Neuron (in vitro differentiated cells): Measurements from ENCODE around the gene SAC3D1.

Source experiments
- H2AFZ ChIP-seq: one replicate; pipeline ENCODE4 v1.6.1; 2013; ENCODE audit warnings: low read depth, mild to moderate bottlenecking, inconsistent platforms, low read length, moderate library complexity
- H3K27me3 ChIP-seq: one replicate; pipeline ENCODE4 v1.6.1; 2013; ENCODE audit warnings: low read length; ENCODE audit not compliant: insufficient read depth
- H3K36me3 ChIP-seq: one replicate; pipeline ENCODE4 v1.6.1; 2013; ENCODE audit warnings: low read length; ENCODE audit not compliant: insufficient read depth
- H3K4me1 ChIP-seq: one replicate; pipeline ENCODE4 v1.6.1; 2013; ENCODE audit warnings: low read length; ENCODE audit not compliant: insufficient read depth
- H3K4me3 ChIP-seq: 2 replicates; pipeline ENCODE4 v1.5.1; 2013; ENCODE audit warnings: mild to moderate bottlenecking, low read length, moderate library complexity
- H3K9me3 ChIP-seq: one replicate; pipeline ENCODE4 v1.6.1; 2013; ENCODE audit warnings: low read length

The SAC3D1 gene

GRCh38 chr11:65057526-65057925 lies 16.5 kb downstream of the SAC3D1 start:
- peaks cover 8% of the 10 kb centered on the region for H3K27me3 ChIP-seq
- no peaks in the 10 kb centered on the region for H3K9me3 ChIP-seq
- H2AFZ ChIP-seq: no peak overlapping the region
- H3K4me3 ChIP-seq: no peak overlapping the region
- H3K4me1 ChIP-seq: no peaks in the 10 kb centered on the region
- H3K36me3 ChIP-seq: no peaks in the 10 kb centered on the region

DNA sequence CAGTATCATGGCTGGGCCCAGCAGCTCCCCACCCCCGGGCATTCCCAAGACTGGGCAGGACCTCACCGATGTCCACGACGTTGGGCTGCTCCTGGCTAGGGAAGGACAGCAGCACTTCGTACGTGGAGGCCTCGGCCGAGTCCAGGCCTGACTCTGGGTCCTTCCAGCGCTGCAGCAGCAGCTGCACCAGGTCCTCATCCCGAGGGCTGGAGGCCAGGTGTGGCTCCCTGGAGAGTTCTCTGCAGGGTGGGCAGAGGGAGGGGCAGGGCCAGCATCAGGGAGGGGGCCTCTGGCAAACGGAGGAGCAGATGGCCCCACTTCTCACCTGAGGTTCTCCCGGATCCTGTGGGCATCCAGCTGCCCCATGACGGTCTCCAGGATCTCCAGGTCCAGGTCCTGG lies 17.0 kb downstream of the SAC3D1 start:
- H3K36me3 ChIP-seq: no peaks in the 10 kb centered on the region
- no peaks in the 10 kb centered on the region for H3K4me1 ChIP-seq
- H3K27me3 ChIP-seq: peaks cover 6% of the 10 kb centered on the region
- H2AFZ ChIP-seq: no peak overlapping the region
- no peak overlapping the region for H3K4me3 ChIP-seq
- H3K9me3 ChIP-seq: no peaks in the 10 kb centered on the region

- H3K9me3 ChIP-seq: no peaks in the 10 kb centered on the region
- H3K4me1 ChIP-seq: no peaks in the 10 kb centered on the region
- no peak within 1 kb of the TSS for H3K4me3 ChIP-seq
These were observed 17.5 kb downstream of the SAC3D1 start, which contains the start of gene NAALADL1 for GRCh38 chr11:65058419-65059054. Gene NAALADL1 (minus strand): TSS chr11:65058553. CDS start chr11:65058521, 32 bp downstream.

GRCh38 chr11:65059523-65059922 lies 18.5 kb downstream of the SAC3D1 start:
- H3K4me1 ChIP-seq: no peaks in the 10 kb centered on the region
- no peak overlapping the region for H3K4me3 ChIP-seq
- H3K36me3 ChIP-seq: no peaks in the 10 kb centered on the region
- no peaks in the 10 kb centered on the region for H3K27me3 ChIP-seq
- H3K9me3 ChIP-seq: no peaks in the 10 kb centered on the region
- no peak overlapping the region for H2AFZ ChIP-seq

More at GRCh38 chr11:65058419-65059054, 17.5 kb downstream of the SAC3D1 start, which contains the start of gene NAALADL1:
- H3K36me3 ChIP-seq: no peaks in the 10 kb centered on the region
- no peak within 1 kb of the TSS for H2AFZ ChIP-seq
- H3K27me3 ChIP-seq: peaks cover 2% of the 10 kb centered on the region

- no peaks in the 10 kb centered on the region for H3K36me3 ChIP-seq
- no peaks in the 10 kb centered on the region for H3K4me1 ChIP-seq
- no peak overlapping the region for H2AFZ ChIP-seq
- no peaks in the 10 kb centered on the region for H3K27me3 ChIP-seq
- no peaks in the 10 kb centered on the region for H3K9me3 ChIP-seq
- H3K4me3 ChIP-seq: no peak overlapping the region
These were observed 19.2 kb downstream of the SAC3D1 start for GRCh38 chr11:65059959-65060824.

GRCh38 chr11:65060913-65061408 lies 20.0 kb downstream of the SAC3D1 start:
- H3K27me3 ChIP-seq: no peaks in the 10 kb centered on the region

GRCh38 chr11:65063532-65063931 lies 22.5 kb downstream of the SAC3D1 start:
- Histone ChIP-seq H3K36me3 (no peaks in the 10 kb centered on the region), H3K27me3 (no peaks in the 10 kb centered on the region), H3K4me3 (no peak overlapping the region), H3K4me1 (peaks cover 3% of the 10 kb centered on the region), H3K9me3 (no peaks in the 10 kb centered on the region), H2AFZ (no peak overlapping the region)

More at GRCh38 chr11:65060913-65061408, 20.0 kb downstream of the SAC3D1 start:
- no peak overlapping the region for H3K4me3 ChIP-seq
- no peaks in the 10 kb centered on the region for H3K4me1 ChIP-seq
- H3K36me3 ChIP-seq: no peaks in the 10 kb centered on the region
- no peaks in the 10 kb centered on the region for H3K9me3 ChIP-seq
- no peak overlapping the region for H2AFZ ChIP-seq

- Histone ChIP-seq H3K4me3 (no peak overlapping the region), H3K36me3 (no peaks in the 10 kb centered on the region), H2AFZ (no peak overlapping the region), H3K4me1 (peaks cover 3% of the 10 kb centered on the region), H3K9me3 (no peaks in the 10 kb centered on the region), H3K27me3 (no peaks in the 10 kb centered on the region)
These were observed 23.8 kb downstream of the SAC3D1 start for GRCh38 chr11:65064847-65065240.

DNA sequence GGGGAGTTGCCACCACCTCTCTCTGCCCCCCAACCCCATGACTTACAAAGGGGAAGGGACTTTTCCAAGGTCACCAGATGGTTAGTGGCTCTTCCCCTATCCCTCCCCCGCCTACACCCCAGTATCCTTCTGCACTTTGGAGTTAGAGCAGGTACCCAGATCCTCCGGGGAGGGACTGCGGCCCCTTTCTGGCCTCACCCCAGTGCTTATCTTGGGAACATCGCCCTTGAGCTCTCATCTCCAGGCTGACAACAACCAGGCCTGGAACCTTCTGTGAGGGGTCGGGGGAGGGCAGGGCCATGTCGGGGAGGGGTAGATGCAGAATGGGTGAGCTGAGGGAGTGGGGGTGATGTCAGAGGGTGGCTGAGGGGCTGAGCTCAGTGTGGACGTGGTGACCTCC lies 24.8 kb downstream of the SAC3D1 start:
- H3K36me3 ChIP-seq: no peaks in the 10 kb centered on the region
- H2AFZ ChIP-seq: no peak overlapping the region
- no peaks in the 10 kb centered on the region for H3K27me3 ChIP-seq
- no peaks in the 10 kb centered on the region for H3K9me3 ChIP-seq
- H3K4me1 ChIP-seq: peaks cover 3% of the 10 kb centered on the region
- H3K4me3 ChIP-seq: no peak overlapping the region

- H3K4me3 ChIP-seq: no peak overlapping the region
- H3K27me3 ChIP-seq: no peaks in the 10 kb centered on the region
- H3K9me3 ChIP-seq: no peaks in the 10 kb centered on the region
- no peak overlapping the region for H2AFZ ChIP-seq
- peaks cover 3% of the 10 kb centered on the region for H3K4me1 ChIP-seq
- H3K36me3 ChIP-seq: no peaks in the 10 kb centered on the region
These were observed 25.3 kb downstream of the SAC3D1 start for GRCh38 chr11:65066315-65066714.

DNA sequence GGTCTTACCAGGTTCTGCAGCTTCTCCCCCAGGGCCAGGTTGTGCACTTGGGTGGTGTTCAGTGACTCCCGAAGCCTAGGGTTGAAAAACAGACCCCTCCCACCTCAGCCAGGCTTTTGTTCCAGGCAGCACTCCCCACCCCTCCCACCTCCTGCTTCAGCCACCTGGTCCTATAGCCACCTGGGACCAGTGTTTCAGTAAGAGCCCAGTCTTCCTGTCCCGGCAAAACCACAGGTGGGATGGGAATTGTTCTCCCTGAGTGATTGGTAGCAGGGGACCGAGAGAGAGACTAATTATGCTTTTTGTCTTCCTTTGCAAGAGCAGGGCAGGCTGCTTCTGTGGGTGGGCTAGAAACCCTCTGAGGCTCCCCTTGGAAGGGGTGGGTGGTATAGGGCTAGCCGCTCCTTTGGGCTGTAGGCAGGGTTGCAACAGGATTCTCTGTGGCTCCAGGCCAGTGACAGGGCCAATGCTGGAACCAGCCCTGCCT lies 25.8 kb downstream of the SAC3D1 start:
- no peak overlapping the region for H3K4me3 ChIP-seq
- peaks cover 3% of the 10 kb centered on the region for H3K4me1 ChIP-seq
- H3K36me3 ChIP-seq: no peaks in the 10 kb centered on the region
- no peaks in the 10 kb centered on the region for H3K27me3 ChIP-seq
- no peak overlapping the region for H2AFZ ChIP-seq
- H3K9me3 ChIP-seq: no peaks in the 10 kb centered on the region

- peaks cover 3% of the 10 kb centered on the region for H3K4me1 ChIP-seq
- no peak overlapping the region for H2AFZ ChIP-seq
- H3K27me3 ChIP-seq: no peaks in the 10 kb centered on the region
- H3K4me3 ChIP-seq: no peak overlapping the region
- H3K36me3 ChIP-seq: no peaks in the 10 kb centered on the region
- no peaks in the 10 kb centered on the region for H3K9me3 ChIP-seq
These were observed 26.4 kb downstream of the SAC3D1 start for GRCh38 chr11:65067446-65067845.

- Histone ChIP-seq H3K36me3 (no peaks in the 10 kb centered on the region), H3K4me3 (no peak overlapping the region), H3K9me3 (no peaks in the 10 kb centered on the region), H2AFZ (no peak overlapping the region), H3K27me3 (no peaks in the 10 kb centered on the region), H3K4me1 (peaks cover 3% of the 10 kb centered on the region)
These were observed 28.2 kb downstream of the SAC3D1 start for GRCh38 chr11:65069217-65069616.
